EH (cell line): ENCODE data around the gene TSPAN18.

ENCODE experiments used
- DNase-seq: peaks from one replicate; pipeline ENCODE4 v3.0.0-alpha.2; 2015; ENCODE audit warnings: low read depth

TSPAN18 gene

DNA sequence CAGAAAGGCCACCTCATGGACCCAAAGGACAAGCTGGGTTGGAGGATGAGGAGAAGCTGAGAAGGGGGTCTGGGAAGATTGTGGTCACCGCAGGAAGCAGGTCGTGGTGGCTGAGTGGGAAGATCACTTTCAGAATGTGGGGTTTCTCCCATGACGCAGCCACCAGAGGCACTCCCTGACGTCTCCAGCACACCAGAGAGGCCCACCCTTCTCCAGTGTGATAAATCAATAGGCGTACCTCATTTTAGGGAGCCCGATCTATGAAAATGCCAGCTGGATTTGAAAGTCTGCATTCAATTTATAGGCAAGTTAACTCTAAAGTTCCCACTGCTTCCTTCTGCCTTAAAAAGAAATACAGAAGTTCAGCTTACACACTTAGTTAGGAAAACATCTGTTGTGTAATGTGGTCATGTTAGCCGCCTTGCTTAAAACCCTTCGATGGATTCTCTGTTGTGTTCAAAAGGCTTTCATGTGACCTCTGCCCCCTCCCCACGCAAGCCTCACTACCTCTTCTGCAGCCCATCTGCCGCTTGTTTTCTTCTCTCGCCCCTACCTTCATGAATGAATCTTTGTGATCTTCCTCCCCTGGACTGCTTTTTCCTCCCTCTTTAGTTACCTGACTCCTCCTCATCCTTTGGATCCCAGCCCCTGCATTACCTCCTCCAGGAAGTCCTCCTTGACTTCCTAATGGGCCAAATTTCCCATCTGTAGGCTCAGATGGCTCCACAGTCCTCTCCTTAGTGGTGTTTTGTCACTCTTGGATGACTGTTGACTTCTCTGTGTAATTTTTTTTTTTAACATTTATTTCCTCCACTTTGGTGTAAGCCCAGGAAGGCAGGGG is 10.7 kb downstream of the TSPAN18 start:
- no peak for DNase-seq

DNA sequence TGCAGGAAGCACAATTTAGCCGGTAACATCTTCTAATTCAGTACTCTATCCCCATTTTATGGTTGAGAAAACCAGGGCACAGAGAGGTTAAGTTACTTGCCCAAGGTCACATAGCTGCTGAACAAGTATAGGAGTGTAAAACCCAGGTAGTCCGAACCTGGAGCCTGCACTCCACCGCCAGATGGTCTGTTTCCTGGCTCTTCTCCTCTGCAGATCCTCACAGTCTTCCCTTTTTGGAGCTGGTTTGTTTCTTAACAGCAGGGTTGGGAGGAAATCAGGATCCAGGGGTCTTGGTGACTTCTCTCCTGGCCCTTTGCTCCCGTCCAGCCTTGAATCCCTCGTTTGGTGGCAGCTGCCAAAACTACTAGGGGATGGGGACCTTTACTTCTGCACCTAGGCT is 12.0 kb downstream of the TSPAN18 start:
- no peak for DNase-seq

- no peak for DNase-seq
Observed at GRCh38 chr11:44740967-44741366, 14.2 kb downstream of the TSPAN18 start.

DNA sequence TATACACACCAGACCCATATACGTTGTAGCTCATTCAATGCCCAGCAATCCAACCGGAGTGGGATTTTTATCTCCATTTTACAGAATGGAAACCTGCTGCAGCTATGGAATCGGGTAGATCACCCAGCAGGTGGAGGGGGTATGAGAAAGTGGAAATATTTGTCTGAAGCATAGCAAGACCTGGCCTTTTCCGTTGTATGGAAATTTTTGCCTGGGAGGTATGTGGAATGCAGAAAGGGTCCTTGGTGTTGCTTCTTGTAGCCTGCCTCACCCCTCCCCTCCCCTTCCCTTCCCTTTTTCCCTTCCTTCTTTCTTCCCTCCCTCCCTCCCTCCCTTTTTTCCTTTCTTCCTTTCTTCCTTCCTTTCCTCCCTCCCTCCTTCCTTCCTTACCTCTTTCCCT is 15.2 kb downstream of the TSPAN18 start:
- no peak for DNase-seq

DNA sequence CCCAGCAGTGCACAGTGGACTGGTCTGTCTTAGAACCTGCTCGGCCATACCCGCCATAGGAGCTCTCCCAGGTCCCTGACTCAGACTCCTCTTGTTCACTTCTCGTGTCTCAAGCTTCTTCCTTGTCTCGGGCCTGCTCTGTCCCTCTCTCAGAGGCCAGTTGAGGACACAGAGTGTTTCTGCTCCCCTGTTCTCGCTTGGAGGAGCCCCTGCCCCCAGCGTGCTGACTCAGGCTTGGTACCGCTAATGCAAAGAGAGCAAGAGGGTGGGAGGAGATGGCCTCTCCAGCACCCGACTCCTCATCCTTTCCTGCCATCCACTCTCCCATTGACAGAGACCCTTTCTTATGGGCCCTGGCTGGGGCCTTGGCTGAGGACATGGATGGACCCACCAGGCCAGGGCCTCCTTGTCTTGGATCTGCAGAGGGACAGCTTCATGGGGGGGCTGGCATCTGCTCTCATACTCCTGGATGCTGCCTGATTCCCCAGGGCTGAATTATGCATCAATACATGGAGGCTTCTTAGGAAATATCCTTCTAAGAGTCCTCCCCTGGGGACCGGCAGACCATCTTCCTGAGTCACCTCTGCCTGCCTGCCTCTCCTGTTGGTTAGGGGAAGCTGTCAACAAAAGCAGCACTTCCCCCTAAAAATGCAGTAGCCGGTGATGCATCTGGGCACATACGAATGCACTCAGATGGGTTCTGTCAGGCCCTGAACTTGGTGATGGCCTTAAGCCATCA is 15.9 kb downstream of the TSPAN18 start:
- DNase-seq, result no peak

- no peak for DNase-seq
Observed at GRCh38 chr11:44743326-44743725, 16.6 kb downstream of the TSPAN18 start.

GRCh38 chr11:44743959-44744557 is 17.3 kb downstream of the TSPAN18 start:
- no peak for DNase-seq

DNA sequence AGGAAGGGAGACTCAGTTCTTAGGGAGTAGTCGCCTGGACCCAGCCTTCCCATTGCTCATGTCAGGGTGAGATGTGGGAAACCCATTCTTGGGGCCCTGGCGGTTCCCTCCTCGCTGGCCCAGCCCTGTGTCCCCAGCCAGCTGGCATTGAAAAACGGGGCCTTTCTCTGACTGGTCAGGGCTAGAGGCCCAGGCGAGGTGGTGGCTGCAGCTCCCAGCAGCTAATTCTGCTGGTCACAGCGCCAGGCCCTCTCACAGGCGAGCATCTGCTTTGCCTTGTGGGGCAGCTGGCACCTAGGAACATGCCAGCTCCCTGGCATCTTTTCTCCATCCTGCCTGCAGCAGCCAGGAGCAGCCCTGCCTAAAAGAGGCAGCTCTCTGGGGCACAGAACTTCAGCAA is 20.1 kb downstream of the TSPAN18 start:
- no peak for DNase-seq

DNA sequence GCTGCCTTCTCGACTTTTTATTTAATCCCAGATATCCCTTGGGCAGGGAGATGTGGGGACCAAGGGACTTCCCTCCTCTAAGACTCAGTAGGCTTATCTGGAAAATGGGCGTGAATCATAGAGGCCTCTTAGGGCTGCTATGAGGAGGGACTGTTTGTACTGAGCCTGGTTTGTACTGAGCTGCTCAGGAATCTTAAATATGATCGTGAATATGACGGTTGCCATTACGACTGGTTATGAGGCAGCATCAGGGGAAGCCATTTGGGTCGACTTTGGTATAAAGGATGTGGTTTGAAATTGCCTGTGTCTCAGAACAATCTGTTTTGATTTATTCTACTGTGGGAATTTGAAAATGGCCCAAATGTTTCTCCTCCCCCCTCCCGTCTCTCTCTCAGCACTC is 20.6 kb downstream of the TSPAN18 start:
- peak; percentile 74 for DNase-seq

DNA sequence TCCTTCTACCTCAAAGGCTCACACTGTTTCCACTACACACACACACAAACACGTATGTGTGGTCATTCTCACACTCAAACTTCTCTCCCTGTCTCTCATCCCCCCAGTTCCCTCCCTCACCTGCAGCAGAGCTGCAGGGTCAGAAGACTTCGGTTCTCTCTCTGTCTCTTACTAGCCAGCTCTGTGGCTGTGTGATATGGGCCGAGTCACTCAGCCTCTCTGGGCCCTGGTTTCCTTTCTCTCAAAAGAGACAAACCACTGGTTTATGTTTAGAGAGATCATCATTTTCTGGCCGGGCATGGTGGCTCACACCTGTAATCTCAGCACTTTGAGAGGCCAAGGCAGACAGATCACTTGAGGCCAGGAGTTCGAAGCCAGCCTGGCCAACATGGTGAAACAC is 21.1 kb downstream of the TSPAN18 start:
- DNase-seq, result no peak

GRCh38 chr11:44748606-44749005 is 21.8 kb downstream of the TSPAN18 start:
- DNase-seq, result no peak

- no peak for DNase-seq
Observed at GRCh38 chr11:44749189-44749588, 22.4 kb downstream of the TSPAN18 start.

DNA sequence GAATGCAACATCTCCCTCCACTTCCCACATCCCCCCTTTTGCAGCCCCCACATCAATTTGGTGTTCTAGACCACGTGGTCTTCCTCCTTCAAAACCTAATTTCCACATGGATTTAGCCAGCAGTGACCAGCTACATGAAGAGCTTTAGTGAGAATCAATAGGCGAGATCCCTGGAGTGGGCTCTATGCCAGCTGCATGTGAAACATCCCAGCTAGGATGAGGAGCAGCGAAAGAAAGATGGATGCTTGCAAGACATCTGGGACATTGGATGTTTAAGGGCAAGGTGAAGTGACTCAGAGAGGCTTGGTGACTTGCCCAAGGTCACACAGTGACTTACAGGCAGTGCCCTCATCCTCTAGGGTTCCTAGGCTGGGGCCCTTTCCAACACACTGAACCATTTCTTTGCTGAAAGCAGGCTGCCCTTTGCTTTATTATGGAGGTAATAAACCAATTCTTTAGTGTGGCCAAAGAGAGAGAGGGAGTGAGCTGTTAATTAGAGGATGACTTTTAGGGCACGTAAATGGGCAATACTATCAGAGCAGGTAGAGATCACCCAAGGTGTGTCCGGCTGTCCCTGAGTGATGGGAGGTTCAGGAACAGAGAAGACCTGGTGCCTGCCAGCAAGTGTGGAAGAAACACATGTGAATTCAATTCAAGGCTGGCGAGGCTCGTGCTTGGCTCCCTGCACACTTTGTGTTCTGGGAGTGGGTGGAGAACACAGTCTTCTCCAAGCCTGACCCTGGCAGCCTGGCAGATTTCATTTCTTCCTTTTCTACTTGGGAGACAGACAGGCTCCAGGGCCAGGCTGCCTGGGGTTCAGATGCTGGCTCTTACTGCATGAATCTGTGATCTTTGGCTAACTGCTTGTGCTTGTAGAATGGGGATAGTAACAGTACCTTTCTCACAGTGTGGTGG is 24.0 kb downstream of the TSPAN18 start:
- DNase-seq, result no peak

DNA sequence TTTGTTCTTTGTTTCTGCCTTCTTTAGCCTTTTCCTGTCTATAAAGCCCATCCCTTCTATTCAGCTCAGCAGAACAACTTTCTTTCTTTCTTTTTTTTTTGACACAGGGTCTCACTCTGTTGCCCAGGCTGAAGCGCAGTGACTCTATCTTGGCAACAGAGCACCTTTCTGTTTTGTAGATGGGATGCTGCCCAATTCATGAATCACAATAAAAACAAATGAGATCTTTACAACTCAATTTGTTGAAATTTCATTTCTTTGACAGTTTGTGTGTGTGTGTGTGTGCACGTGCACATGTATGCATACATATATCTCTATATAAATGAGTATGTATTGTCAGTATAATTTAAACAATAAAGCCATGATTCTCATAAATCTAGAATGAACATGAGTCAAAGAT is 25.5 kb downstream of the TSPAN18 start:
- no peak for DNase-seq

GRCh38 chr11:44752713-44753112 is 26.0 kb downstream of the TSPAN18 start:
- DNase-seq, result no peak

- no peak for DNase-seq
Observed at GRCh38 chr11:44753961-44754645, 27.3 kb downstream of the TSPAN18 start.

DNA sequence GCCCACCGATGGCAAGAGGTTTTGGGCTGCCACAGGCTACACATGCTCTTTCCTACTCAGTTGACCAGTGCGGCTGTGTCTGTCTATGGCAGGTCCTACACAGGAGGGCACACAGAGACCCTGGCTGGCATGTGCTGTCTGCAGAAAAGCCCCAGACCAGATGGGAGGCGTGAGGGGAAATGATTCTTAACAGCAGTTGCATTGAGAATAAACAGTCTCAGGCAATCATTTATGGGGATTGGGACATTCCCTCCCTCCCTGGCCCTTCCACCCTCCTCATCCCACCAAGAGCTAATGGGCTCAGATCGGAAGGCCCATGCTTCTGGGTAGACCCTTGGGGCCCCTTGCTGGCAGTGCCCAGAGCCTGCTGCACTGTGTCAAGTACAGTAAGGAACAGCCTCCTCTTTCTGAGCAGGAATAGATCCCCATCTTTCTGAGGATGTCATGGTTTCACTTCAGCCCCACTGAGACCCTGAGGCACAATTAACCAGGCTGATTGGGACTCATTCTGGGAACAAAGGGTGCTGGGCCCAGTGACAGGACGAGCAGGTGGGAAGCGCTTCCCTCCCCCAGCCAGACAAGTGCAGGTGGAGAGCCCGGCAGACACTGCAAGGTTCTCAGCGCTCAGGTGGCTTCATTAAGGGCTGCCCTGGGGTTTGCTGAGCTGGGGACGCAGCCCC is 28.3 kb downstream of the TSPAN18 start:
- no peak for DNase-seq

DNA sequence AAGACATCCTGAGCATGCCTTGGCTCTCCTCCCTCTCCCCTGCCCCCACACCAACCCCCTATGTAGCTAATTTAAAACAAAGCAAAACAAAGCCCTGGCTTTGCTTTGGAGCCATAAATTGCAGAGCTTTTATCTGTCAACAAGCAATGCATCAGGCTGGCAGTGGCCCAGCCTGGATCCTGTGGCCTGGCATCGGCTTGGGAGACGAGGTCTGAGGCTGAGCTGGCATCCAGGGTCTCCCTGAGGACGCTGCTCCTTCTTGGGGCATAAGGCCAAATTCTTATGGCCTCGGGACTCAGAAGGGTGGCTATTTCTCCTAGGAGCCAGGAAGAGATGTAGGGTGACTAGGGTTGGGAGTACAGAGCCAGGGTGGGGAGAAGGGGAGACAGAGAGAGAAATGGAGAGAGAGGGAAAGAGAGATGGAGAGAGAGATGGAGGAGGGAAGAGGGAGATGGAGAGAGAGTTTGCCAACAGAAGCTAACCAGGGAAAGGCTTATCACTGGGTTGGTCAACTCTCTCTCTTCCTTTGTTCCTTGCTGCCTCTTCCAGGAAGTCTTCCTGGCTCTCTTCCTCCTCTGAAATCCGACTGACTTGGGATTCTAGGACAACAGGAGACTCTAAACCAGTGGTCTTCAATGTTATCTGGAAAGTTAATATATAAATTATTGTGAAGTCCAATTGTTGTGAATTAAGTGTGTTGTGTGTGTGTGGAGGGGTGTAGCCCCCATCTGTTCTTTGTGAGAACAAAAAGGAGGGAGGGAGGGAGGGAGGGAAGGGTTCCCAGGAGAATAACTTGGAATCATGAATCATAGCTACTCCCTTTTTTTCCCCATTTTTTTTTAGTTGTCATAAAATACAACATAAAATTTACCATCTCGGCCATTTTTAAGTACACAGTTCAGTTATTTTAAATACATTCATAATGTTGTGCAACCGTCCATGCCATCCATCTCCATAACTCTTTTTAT is 29.1 kb downstream of the TSPAN18 start:
- peak; percentile 51 for DNase-seq

GRCh38 chr11:44758983-44759382 is 32.2 kb downstream of the TSPAN18 start:
- no peak for DNase-seq
